Natural killer cell (primary cell): Measurements from ENCODE around the gene USP9Y. TPM values are rescaled to one million over a fixed set of nuclear protein-coding genes. Genes with fewer than 3 reads are reported as not detected.

Experiments used
- ATAC-seq, 3 donors: fragments of 150-1000 bp in 2 of 3; fragments of 200-7000 bp in 1 of 3; cut with Tn5 transposase; 1 replicate in 1 of 3; 2 replicates in 2 of 3; pipeline ENCODE4 v1.10.0; 2021; ENCODE audit warnings: mild to moderate bottlenecking in 2 of 3, moderate library complexity in 2 of 3
- DNase-seq, 2 donors: peaks; one replicate each; pipeline versions ENCODE4 v3.0.0 to v3.0.0-alpha.2; 2013 to 2021; ENCODE audit warnings: mixed read lengths in 1 of 2
- H3K27ac ChIP-seq: one replicate; pipeline ENCODE4 v1.5.1; 2013; ENCODE audit warnings: mild to moderate bottlenecking, low read length
- H3K27me3 ChIP-seq: one replicate; pipeline ENCODE4 v1.6.1; 2013; ENCODE audit warnings: low read length; ENCODE audit not compliant: control insufficient read depth, insufficient read depth
- H3K36me3 ChIP-seq: one replicate; pipeline ENCODE4 v1.6.1; 2013; ENCODE audit warnings: low read length; ENCODE audit not compliant: control insufficient read depth, insufficient read depth
- H3K4me1 ChIP-seq: one replicate; pipeline ENCODE4 v1.6.1; 2013; ENCODE audit warnings: low read length; ENCODE audit not compliant: control insufficient read depth, insufficient read depth
- H3K4me3 ChIP-seq: one replicate; pipeline ENCODE4 v1.5.1; 2013; ENCODE audit warnings: low read length
- H3K9me3 ChIP-seq: one replicate; pipeline ENCODE4 v1.6.1; 2013; ENCODE audit warnings: low read length; ENCODE audit not compliant: control insufficient read depth, insufficient read depth
- H3K27ac Mint-ChIP-seq, 2 donors: one replicate each; pipeline ENCODE4 v1.8.0; 2022; ENCODE audit warnings: mild to moderate bottlenecking in 2 of 2, mixed read lengths in 2 of 2, moderate library complexity in 1 of 2
- H3K27me3 Mint-ChIP-seq, 2 donors: one replicate each; pipeline ENCODE4 v1.8.0; 2022; ENCODE audit warnings: low read depth in 2 of 2, mixed read lengths in 2 of 2
- H3K36me3 Mint-ChIP-seq: one replicate; pipeline ENCODE4 v1.8.0; 2022; ENCODE audit warnings: mixed read lengths
- H3K4me1 Mint-ChIP-seq, 2 donors: one replicate each; pipeline ENCODE4 v1.8.0; 2022; ENCODE audit warnings: mixed read lengths in 2 of 2
- H3K4me3 Mint-ChIP-seq: one replicate; pipeline ENCODE4 v1.8.0; 2022; ENCODE audit warnings: mild to moderate bottlenecking, moderate library complexity, mixed read lengths
- H3K9me3 Mint-ChIP-seq, 2 donors: one replicate each; pipeline ENCODE4 v1.8.0; 2022; ENCODE audit warnings: mixed read lengths in 2 of 2
- CTCF ChIP-seq: fragments of 200-600 bp; IDR thresholded peaks from one replicate; pipeline ENCODE4 v1.8.0; 2022; ENCODE audit warnings: antibody characterized with exemption
- WGBS: methylation state at CpG from one replicate; pipeline ENCODE4 v1.1.7; 2013; ENCODE audit warnings: missing lambda C conversion rate; ENCODE audit not compliant: insufficient coverage; 5-methylcytosine and 5-hydroxymethylcytosine counted together
- intact Hi-C: fragments of 100-400 bp; cut with micrococcal nuclease; formaldehyde crosslinking; loops from one replicate; pipeline ENCODE4 v1.14.2; 2022
- total RNA-seq, 4 donors: library from RNA; stranded (reverse); fragments of 120-200 nt in 1 of 4; gene quantifications; one replicate each; pipeline versions ENCODE4 v1.2.3 to v1.2.4, GENCODE V29; 2013 to 2022

USP9Y gene
- total RNA-seq, 3 donors from 2014 or later (not counting 1 experiment from before 2014, with no cell fraction given) = 32.5 to 38.2 TPM; not detected in 1

GRCh38 chrY:12846793-12847192, 145.8 kb downstream of the USP9Y start:
- Mint-ChIP-seq H3K9me3 (no peaks in the 10 kb centered on the region), H3K4me3 (no peak overlapping the region), H3K4me1 (no peaks in the 10 kb centered on the region), H3K27me3 (no peaks in the 10 kb centered on the region), H3K36me3 (no peaks in the 10 kb centered on the region), H3K27ac (no peak overlapping the region)
- Histone ChIP-seq H3K36me3 (peaks cover 2% of the 10 kb centered on the region), H3K27me3 (no peaks in the 10 kb centered on the region), H3K27ac (no peak overlapping the region), H3K4me3 (no peak overlapping the region), H3K4me1 (no peaks in the 10 kb centered on the region), H3K9me3 (no peaks in the 10 kb centered on the region)
- ATAC-seq = no peak
- DNase-seq = no peak
- WGBS = no CpG with 5 or more reads among the region's 3 CpGs
- intact Hi-C loops = no loop called here
- TF ChIP-seq CTCF = no peak

- H3K4me3 Mint-ChIP-seq = no peak overlapping the region
- no peaks in the 10 kb centered on the region for H3K27me3 Mint-ChIP-seq
- H3K4me3 ChIP-seq = no peak overlapping the region
- H3K4me1 ChIP-seq = no peaks in the 10 kb centered on the region
- no peaks in the 10 kb centered on the region for H3K36me3 Mint-ChIP-seq
- H3K9me3 ChIP-seq = no peaks in the 10 kb centered on the region
- H3K9me3 Mint-ChIP-seq = no peaks in the 10 kb centered on the region
- H3K27ac ChIP-seq = no peak overlapping the region
- intact Hi-C loops = no loop called here
- no peak for DNase-seq
- H3K36me3 ChIP-seq = peaks cover 18% of the 10 kb centered on the region
- no peaks in the 10 kb centered on the region for H3K4me1 Mint-ChIP-seq
- no peaks in the 10 kb centered on the region for H3K27me3 ChIP-seq
- H3K27ac Mint-ChIP-seq = no peak overlapping the region
- ATAC-seq = no peak
- TF ChIP-seq CTCF = no peak
These were observed 154.8 kb downstream of the USP9Y start for GRCh38 chrY:12855791-12856275.

- no peak overlapping the region for H3K27ac ChIP-seq
- TF ChIP-seq CTCF = no peak
- H3K4me3 ChIP-seq = no peak overlapping the region
- intact Hi-C loops = no loop called here
- H3K9me3 ChIP-seq = no peaks in the 10 kb centered on the region
- no peaks in the 10 kb centered on the region for H3K36me3 Mint-ChIP-seq
- H3K4me1 ChIP-seq = no peaks in the 10 kb centered on the region
- ATAC-seq (no peak), DNase-seq (no peak)
- no peaks in the 10 kb centered on the region for H3K9me3 Mint-ChIP-seq
- H3K4me1 Mint-ChIP-seq = no peaks in the 10 kb centered on the region
- 83% methylated on average over 1 of the region's 2 CpGs for WGBS
- H3K4me3 Mint-ChIP-seq = no peak overlapping the region
- no peaks in the 10 kb centered on the region for H3K27me3 ChIP-seq
- H3K27me3 Mint-ChIP-seq = no peaks in the 10 kb centered on the region
- H3K36me3 ChIP-seq = no peaks in the 10 kb centered on the region
- H3K27ac Mint-ChIP-seq = no peak overlapping the region
These were observed 166.9 kb downstream of the USP9Y start for GRCh38 chrY:12867960-12868359.

- Mint-ChIP-seq H3K4me1 (no peaks in the 10 kb centered on the region), H3K4me3 (no peak overlapping the region), H3K27ac (no peak overlapping the region), H3K27me3 (peaks cover 0 to 7% of the 10 kb centered on the region in 2 donors), H3K9me3 (no peaks in the 10 kb centered on the region), H3K36me3 (no peaks in the 10 kb centered on the region)
- no peak for DNase-seq
- ATAC-seq = no peak
- no peak for TF ChIP-seq CTCF
- no peaks in the 10 kb centered on the region for H3K4me1 ChIP-seq
- intact Hi-C loops = no loop called here
- H3K36me3 ChIP-seq = no peaks in the 10 kb centered on the region
- H3K27me3 ChIP-seq = no peaks in the 10 kb centered on the region
- no peak overlapping the region for H3K4me3 ChIP-seq
- no peak overlapping the region for H3K27ac ChIP-seq
- peaks cover 6% of the 10 kb centered on the region for H3K9me3 ChIP-seq
These were observed 195.9 kb downstream of the USP9Y start for GRCh38 chrY:12896973-12897372.
